Natural killer cell (primary cell): ENCODE results near the gene TNFAIP2. TPM values are rescaled to one million over a fixed set of nuclear protein-coding genes. Genes with fewer than 3 reads are reported as not detected.

ENCODE experiments used
- ATAC-seq, 3 donors: fragments of 150-1000 bp in 2 of 3; fragments of 200-7000 bp in 1 of 3; cut with Tn5 transposase; 1 replicate in 1 of 3; 2 replicates in 2 of 3; pipeline ENCODE4 v1.10.0; 2021; ENCODE audit warnings: mild to moderate bottlenecking in 2 of 3, moderate library complexity in 2 of 3
- DNase-seq, 2 donors: peaks; one replicate each; pipeline versions ENCODE4 v3.0.0 to v3.0.0-alpha.2; 2013 to 2021; ENCODE audit warnings: mixed read lengths in 1 of 2
- H3K27ac ChIP-seq: one replicate; pipeline ENCODE4 v1.5.1; 2013; ENCODE audit warnings: mild to moderate bottlenecking, low read length
- H3K27me3 ChIP-seq: one replicate; pipeline ENCODE4 v1.6.1; 2013; ENCODE audit warnings: low read length; ENCODE audit not compliant: control insufficient read depth, insufficient read depth
- H3K36me3 ChIP-seq: one replicate; pipeline ENCODE4 v1.6.1; 2013; ENCODE audit warnings: low read length; ENCODE audit not compliant: control insufficient read depth, insufficient read depth
- H3K4me1 ChIP-seq: one replicate; pipeline ENCODE4 v1.6.1; 2013; ENCODE audit warnings: low read length; ENCODE audit not compliant: control insufficient read depth, insufficient read depth
- H3K4me3 ChIP-seq: one replicate; pipeline ENCODE4 v1.5.1; 2013; ENCODE audit warnings: low read length
- H3K9me3 ChIP-seq: one replicate; pipeline ENCODE4 v1.6.1; 2013; ENCODE audit warnings: low read length; ENCODE audit not compliant: control insufficient read depth, insufficient read depth
- H3K27ac Mint-ChIP-seq, 2 donors: one replicate each; pipeline ENCODE4 v1.8.0; 2022; ENCODE audit warnings: mild to moderate bottlenecking in 2 of 2, mixed read lengths in 2 of 2, moderate library complexity in 1 of 2
- H3K27me3 Mint-ChIP-seq, 2 donors: one replicate each; pipeline ENCODE4 v1.8.0; 2022; ENCODE audit warnings: low read depth in 2 of 2, mixed read lengths in 2 of 2
- H3K36me3 Mint-ChIP-seq: one replicate; pipeline ENCODE4 v1.8.0; 2022; ENCODE audit warnings: mixed read lengths
- H3K4me1 Mint-ChIP-seq, 2 donors: one replicate each; pipeline ENCODE4 v1.8.0; 2022; ENCODE audit warnings: mixed read lengths in 2 of 2
- H3K4me3 Mint-ChIP-seq: one replicate; pipeline ENCODE4 v1.8.0; 2022; ENCODE audit warnings: mild to moderate bottlenecking, moderate library complexity, mixed read lengths
- H3K9me3 Mint-ChIP-seq, 2 donors: one replicate each; pipeline ENCODE4 v1.8.0; 2022; ENCODE audit warnings: mixed read lengths in 2 of 2
- WGBS: methylation state at CpG from one replicate; pipeline ENCODE4 v1.1.7; 2013; ENCODE audit warnings: missing lambda C conversion rate; ENCODE audit not compliant: insufficient coverage; 5-methylcytosine and 5-hydroxymethylcytosine counted together
- intact Hi-C: fragments of 100-400 bp; cut with micrococcal nuclease; formaldehyde crosslinking; loops from one replicate; pipeline ENCODE4 v1.14.2; 2022
- total RNA-seq, 4 donors: library from RNA; stranded (reverse); fragments of 120-200 nt in 1 of 4; gene quantifications; one replicate each; pipeline versions ENCODE4 v1.2.3 to v1.2.4, GENCODE V29; 2013 to 2022
- TF ChIP-seq, protein P1 (sequence below): fragments of 200-600 bp; IDR thresholded peaks from one replicate; pipeline ENCODE4 v1.8.0; 2022; ENCODE audit warnings: antibody characterized with exemption

Gene TNFAIP2
- total RNA-seq, 3 donors from 2014 or later (not counting 1 experiment from before 2014, with no cell fraction given), result 14.2 to 89.8 (median 50.1) TPM

DNA sequence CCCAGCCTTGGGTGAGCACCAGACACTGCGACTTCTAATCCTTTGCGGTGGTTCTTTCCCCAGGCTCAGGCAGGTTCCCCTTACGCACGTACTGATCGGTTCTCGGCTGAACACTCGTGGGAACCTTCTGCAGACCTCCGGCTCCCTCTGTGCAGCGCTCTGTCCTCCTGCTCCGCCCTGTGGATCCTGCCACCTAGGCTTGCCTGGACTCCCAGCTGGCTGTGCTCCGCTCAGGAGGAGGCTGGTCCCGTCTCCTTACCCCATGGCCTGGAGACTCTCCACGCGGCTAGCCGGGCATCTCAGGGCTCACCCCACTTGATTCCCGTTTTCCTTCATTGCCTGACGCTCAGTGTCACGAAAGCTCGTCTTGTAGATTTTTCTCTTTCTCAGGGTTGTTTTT, 34.7 kb downstream of the TNFAIP2 start:
- Mint-ChIP-seq H3K27ac (no peak overlapping the region), H3K9me3 (no peaks in the 10 kb centered on the region), H3K36me3 (no peaks in the 10 kb centered on the region), H3K4me3 (no peak overlapping the region), H3K27me3 (peaks cover 0 to 6% of the 10 kb centered on the region in 2 donors), H3K4me1 (no peaks in the 10 kb centered on the region)
- intact Hi-C loops, result no loop called here
- Histone ChIP-seq H3K9me3 (no peaks in the 10 kb centered on the region), H3K4me1 (peaks cover 4% of the 10 kb centered on the region), H3K27ac (no peak overlapping the region), H3K36me3 (no peaks in the 10 kb centered on the region), H3K27me3 (no peaks in the 10 kb centered on the region), H3K4me3 (no peak overlapping the region)
- WGBS, result 87% methylated on average over 19 of the region's 19 CpGs
- TF ChIP-seq, protein P1, sequence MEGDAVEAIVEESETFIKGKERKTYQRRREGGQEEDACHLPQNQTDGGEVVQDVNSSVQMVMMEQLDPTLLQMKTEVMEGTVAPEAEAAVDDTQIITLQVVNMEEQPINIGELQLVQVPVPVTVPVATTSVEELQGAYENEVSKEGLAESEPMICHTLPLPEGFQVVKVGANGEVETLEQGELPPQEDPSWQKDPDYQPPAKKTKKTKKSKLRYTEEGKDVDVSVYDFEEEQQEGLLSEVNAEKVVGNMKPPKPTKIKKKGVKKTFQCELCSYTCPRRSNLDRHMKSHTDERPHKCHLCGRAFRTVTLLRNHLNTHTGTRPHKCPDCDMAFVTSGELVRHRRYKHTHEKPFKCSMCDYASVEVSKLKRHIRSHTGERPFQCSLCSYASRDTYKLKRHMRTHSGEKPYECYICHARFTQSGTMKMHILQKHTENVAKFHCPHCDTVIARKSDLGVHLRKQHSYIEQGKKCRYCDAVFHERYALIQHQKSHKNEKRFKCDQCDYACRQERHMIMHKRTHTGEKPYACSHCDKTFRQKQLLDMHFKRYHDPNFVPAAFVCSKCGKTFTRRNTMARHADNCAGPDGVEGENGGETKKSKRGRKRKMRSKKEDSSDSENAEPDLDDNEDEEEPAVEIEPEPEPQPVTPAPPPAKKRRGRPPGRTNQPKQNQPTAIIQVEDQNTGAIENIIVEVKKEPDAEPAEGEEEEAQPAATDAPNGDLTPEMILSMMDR, result no peak
- DNase-seq (no peak), ATAC-seq (no peak)

- Histone ChIP-seq H3K27me3 (no peaks in the 10 kb centered on the region), H3K4me3 (no peak overlapping the region), H3K36me3 (no peaks in the 10 kb centered on the region), H3K4me1 (peaks cover 4% of the 10 kb centered on the region), H3K27ac (no peak overlapping the region), H3K9me3 (no peaks in the 10 kb centered on the region)
- DNase-seq (no peak), ATAC-seq (no peak)
- H3K4me1 Mint-ChIP-seq, result no peaks in the 10 kb centered on the region
- no peaks in the 10 kb centered on the region for H3K9me3 Mint-ChIP-seq
- TF ChIP-seq, protein P1, result no peak
- H3K27ac Mint-ChIP-seq, result no peak overlapping the region
- H3K4me3 Mint-ChIP-seq, result no peak overlapping the region
- intact Hi-C loops, result no loop called here
- 54% methylated on average over 1 of the region's 1 CpG for WGBS
- H3K36me3 Mint-ChIP-seq, result no peaks in the 10 kb centered on the region
- peaks cover 0 to 9% of the 10 kb centered on the region in 2 donors for H3K27me3 Mint-ChIP-seq
Measured at GRCh38 chr14:103158688-103159087, 35.4 kb downstream of the TNFAIP2 start.

DNA sequence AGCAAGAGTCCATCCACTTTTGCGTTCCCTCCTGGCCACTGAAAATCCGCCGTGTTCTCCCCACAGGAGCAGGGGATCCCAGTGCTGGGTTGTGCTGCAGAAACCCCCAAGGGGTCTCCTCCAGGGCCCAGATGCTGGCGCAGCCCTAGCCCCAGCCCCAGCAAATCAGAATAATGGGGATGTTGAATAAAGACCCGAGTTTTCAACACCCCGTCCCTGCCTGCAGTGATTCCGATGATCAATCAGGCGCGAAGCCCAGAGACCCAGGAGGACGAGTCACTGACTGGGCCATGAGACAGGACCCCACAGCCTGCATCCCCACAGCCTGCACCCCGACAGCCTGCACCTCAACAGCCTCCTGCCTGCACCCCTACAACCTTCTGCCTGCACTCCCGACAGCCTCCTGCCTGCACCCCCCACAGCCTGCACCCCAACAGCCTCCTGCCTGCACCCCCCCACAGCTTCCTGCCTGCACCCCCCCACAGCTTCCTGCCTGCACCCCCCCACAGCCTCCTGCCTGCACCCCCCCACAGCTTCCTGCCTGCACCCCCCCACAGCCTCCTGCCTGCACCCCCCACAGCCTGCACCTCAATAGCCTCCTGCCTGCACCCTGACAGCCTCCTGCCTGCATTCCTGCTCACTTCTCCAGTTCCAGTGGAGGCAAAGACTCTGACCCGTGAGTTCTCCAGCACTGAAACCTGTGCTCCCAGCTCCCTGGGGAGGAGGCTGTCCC, 37.2 kb downstream of the TNFAIP2 start:
- intact Hi-C loops, result no loop called here
- H3K27ac ChIP-seq, result no peak overlapping the region
- H3K4me3 Mint-ChIP-seq, result no peak overlapping the region
- H3K4me1 Mint-ChIP-seq, result no peaks in the 10 kb centered on the region
- no peaks in the 10 kb centered on the region for H3K36me3 Mint-ChIP-seq
- H3K9me3 ChIP-seq, result no peaks in the 10 kb centered on the region
- no peak overlapping the region for H3K27ac Mint-ChIP-seq
- peaks cover 4% of the 10 kb centered on the region for H3K4me1 ChIP-seq
- 86% methylated on average over 13 of the region's 13 CpGs for WGBS
- H3K4me3 ChIP-seq, result no peak overlapping the region
- TF ChIP-seq, protein P1, result no peak
- DNase-seq (peak in 1 of 2 donors; percentile 26), ATAC-seq (no peak)
- no peaks in the 10 kb centered on the region for H3K27me3 ChIP-seq
- peaks cover 0 to 9% of the 10 kb centered on the region in 2 donors for H3K27me3 Mint-ChIP-seq
- H3K9me3 Mint-ChIP-seq, result no peaks in the 10 kb centered on the region
- no peaks in the 10 kb centered on the region for H3K36me3 ChIP-seq

DNA sequence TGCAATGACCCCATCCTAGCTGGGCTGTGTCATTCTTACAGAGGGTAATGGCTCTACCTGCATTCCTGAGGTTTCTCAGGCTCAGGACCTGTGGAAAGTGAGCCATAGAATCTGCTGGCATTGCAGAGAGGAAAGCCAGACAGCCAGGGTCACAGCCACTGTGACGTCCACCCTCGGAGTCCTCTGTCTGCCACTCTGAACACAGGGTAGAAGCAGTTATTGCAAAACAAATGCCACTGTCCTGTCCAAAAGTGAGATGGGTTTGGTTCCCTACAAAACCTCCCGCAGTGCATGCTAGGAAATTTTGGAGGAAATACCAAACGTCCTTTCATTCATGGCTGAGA, 37.8 kb downstream of the TNFAIP2 start:
- H3K4me3 Mint-ChIP-seq, result no peak overlapping the region
- WGBS, result 85% methylated on average over 4 of the region's 4 CpGs
- H3K27ac Mint-ChIP-seq, result no peak overlapping the region

More for the DNA sequence above, 37.8 kb downstream of the TNFAIP2 start:
- Mint-ChIP-seq H3K4me1 (no peaks in the 10 kb centered on the region), H3K36me3 (no peaks in the 10 kb centered on the region), H3K9me3 (no peaks in the 10 kb centered on the region), H3K27me3 (peaks cover 0 to 9% of the 10 kb centered on the region in 2 donors)
- no peaks in the 10 kb centered on the region for H3K36me3 ChIP-seq
- intact Hi-C loops, result no loop called here
- TF ChIP-seq, protein P1, result no peak
- no peak overlapping the region for H3K4me3 ChIP-seq
- H3K9me3 ChIP-seq, result no peaks in the 10 kb centered on the region
- no peaks in the 10 kb centered on the region for H3K27me3 ChIP-seq
- no peak overlapping the region for H3K27ac ChIP-seq
- peaks cover 4% of the 10 kb centered on the region for H3K4me1 ChIP-seq
- DNase-seq, result no peak
- ATAC-seq, result no peak
